GM12875 (cell line): ENCODE measurements around the gene LIN37.

Source experiments
- H3K4me3 ChIP-seq: one replicate; pipeline ENCODE4 v1.5.1; 2011; ENCODE audit warnings: low read depth, low read length, control low read depth
- CTCF ChIP-seq: IDR thresholded peaks from 2 replicates; pipeline ENCODE4 v1.5.1; 2011; ENCODE audit warnings: low read depth, mild to moderate bottlenecking, control low read depth, inconsistent platforms, low read length, moderate library complexity, borderline replicate concordance; ENCODE audit not compliant: insufficient read depth

The LIN37 gene

GRCh38 chr19:35785339-35785627, 36.9 kb downstream of the LIN37 start:
- no peak for TF ChIP-seq CTCF
- H3K4me3 ChIP-seq: no peak overlapping the region

GRCh38 chr19:35786299-35787160, 38.2 kb downstream of the LIN37 start:
- no peak for TF ChIP-seq CTCF
- H3K4me3 ChIP-seq: no peak overlapping the region

- TF ChIP-seq CTCF: no peak
- no peak overlapping the region for H3K4me3 ChIP-seq
These were observed 38.9 kb downstream of the LIN37 start for GRCh38 chr19:35787227-35787799.

GRCh38 chr19:35788205-35788960, 40.0 kb downstream of the LIN37 start:
- TF ChIP-seq CTCF: no peak

GRCh38 chr19:35789195-35789977, 41.0 kb downstream of the LIN37 start:
- no peak overlapping the region for H3K4me3 ChIP-seq
- TF ChIP-seq CTCF: no peak

More at GRCh38 chr19:35788205-35788960, 40.0 kb downstream of the LIN37 start:
- H3K4me3 ChIP-seq: no peak overlapping the region

GRCh38 chr19:35789978-35790944, 41.9 kb downstream of the LIN37 start:
- H3K4me3 ChIP-seq: no peak overlapping the region
- TF ChIP-seq CTCF: no peak
